SU-DHL-6 (cell line): ENCODE measurements around the gene ANG.

Source experiments
- H2AFZ ChIP-seq: fragments of 200-600 bp; sonication (generic); 2 replicates; pipeline ENCODE4 v1.6.1; 2014; ENCODE audit warnings: low read depth, mild to moderate bottlenecking, moderate library complexity, mixed read lengths, antibody characterized with exemption, low read length; ENCODE audit not compliant: severe bottlenecking
- H3F3A ChIP-seq: fragments of 200-600 bp; shearing (Covaris generic); 2 replicates; pipeline ENCODE4 v1.6.0; 2016; ENCODE audit warnings: antibody characterized with exemption, mild to moderate bottlenecking; ENCODE audit not compliant: insufficient read depth
- H3K27ac ChIP-seq: fragments of 200-600 bp; sonication (generic); 2 replicates; pipeline ENCODE4 v1.5.1; 2016; ENCODE audit warnings: low read depth, mild to moderate bottlenecking, low read length, moderate library complexity, mixed read lengths
- H3K27me3 ChIP-seq: fragments of 200-600 bp; sonication (generic), shearing (Covaris generic); 2 replicates; pipeline ENCODE4 v1.6.0; 2014; ENCODE audit warnings: mild to moderate bottlenecking, low read length
- H3K36me3 ChIP-seq: fragments of 200-600 bp; sonication (generic); 2 replicates; pipeline ENCODE4 v1.6.1; 2014; ENCODE audit warnings: mild to moderate bottlenecking, low read length, mixed read lengths
- H3K4me2 ChIP-seq: fragments of 300-600, 200-600 bp; shearing (Covaris generic), sonication (generic); 2 replicates; pipeline ENCODE4 v1.6.0; 2014; ENCODE audit warnings: low read length, low read depth, mild to moderate bottlenecking; ENCODE audit not compliant: poor library complexity, severe bottlenecking
- H3K4me3 ChIP-seq: fragments of 200-600 bp; sonication (generic); 2 replicates; pipeline ENCODE4 v1.5.1; 2014; ENCODE audit warnings: antibody characterized with exemption, low read length, mild to moderate bottlenecking, mixed read lengths; ENCODE audit not compliant: insufficient read depth, poor library complexity, severe bottlenecking
- H3K79me2 ChIP-seq: fragments of 200-600 bp; sonication (generic); 2 replicates; pipeline ENCODE4 v1.6.1; 2014; ENCODE audit warnings: mild to moderate bottlenecking, low read length, moderate library complexity; ENCODE audit not compliant: insufficient read depth
- H3K9ac ChIP-seq: fragments of 200-600 bp; sonication (generic); 2 replicates; pipeline ENCODE4 v1.7.0; 2014; ENCODE audit warnings: mild to moderate bottlenecking, low read length
- H3K9me2 ChIP-seq: fragments of 200-600 bp; sonication (generic); replicated peaks from 2 replicates; pipeline ENCODE4 v1.6.1; 2014; ENCODE audit warnings: low read length; ENCODE audit not compliant: insufficient read depth
- H3K9me3 ChIP-seq: fragments of 200-600 bp; sonication (generic); 2 replicates; pipeline ENCODE4 v1.6.1; 2014; ENCODE audit warnings: low read length, mixed read lengths; ENCODE audit not compliant: insufficient read depth
- H4K20me1 ChIP-seq: fragments of 200-600 bp; sonication (generic); 2 replicates; pipeline ENCODE4 v1.6.1; 2014; ENCODE audit warnings: low read depth, mild to moderate bottlenecking, antibody characterized with exemption, low read length, moderate library complexity, mixed read lengths
- EZH2phosphoT487 ChIP-seq: fragments of 200-600 bp; sonication (generic), shearing (Covaris generic); conservative IDR thresholded peaks from 2 replicates; pipeline ENCODE4 v1.6.1; 2018; ENCODE audit warnings: mild to moderate bottlenecking, antibody characterized with exemption, low read length, moderate library complexity, mixed read lengths
- TF ChIP-seq, protein P1 (sequence below): fragments of 200-600 bp; sonication (generic); IDR thresholded peaks from one replicate; pipeline ENCODE4 v1.5.1; 2017; ENCODE audit warnings: antibody characterized with exemption, mild to moderate bottlenecking, low read length, moderate library complexity; ENCODE audit not compliant: insufficient read depth, poor library complexity, severe bottlenecking

The ANG gene

DNA sequence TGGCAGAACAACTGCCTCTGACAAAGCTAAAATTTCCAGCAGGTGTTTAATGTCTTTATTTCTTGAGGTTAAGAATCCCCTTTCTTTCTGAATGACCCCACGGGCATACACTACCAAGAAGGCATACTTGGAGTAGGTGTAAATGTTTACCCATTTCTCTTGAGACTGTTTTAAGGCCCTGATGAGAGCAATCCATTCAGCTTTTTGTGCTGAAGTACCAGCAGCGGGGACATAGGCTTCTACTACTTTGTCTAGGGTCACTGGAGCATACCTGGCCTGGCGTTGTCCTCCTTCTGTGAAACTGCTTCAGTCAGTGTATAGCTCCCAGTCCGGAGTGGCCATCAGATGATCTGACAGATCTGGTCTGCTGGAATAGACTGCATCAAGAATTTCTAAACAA is 22.7 kb downstream of the ANG start:
- no peaks in the 10 kb centered on the region for H3K9me2 ChIP-seq
- H3K9me3 ChIP-seq = no peaks in the 10 kb centered on the region
- H3K27me3 ChIP-seq = no peaks in the 10 kb centered on the region
- no peaks in the 10 kb centered on the region for H3K36me3 ChIP-seq
- no peak for TF ChIP-seq EZH2phosphoT487
- TF ChIP-seq, protein P1, sequence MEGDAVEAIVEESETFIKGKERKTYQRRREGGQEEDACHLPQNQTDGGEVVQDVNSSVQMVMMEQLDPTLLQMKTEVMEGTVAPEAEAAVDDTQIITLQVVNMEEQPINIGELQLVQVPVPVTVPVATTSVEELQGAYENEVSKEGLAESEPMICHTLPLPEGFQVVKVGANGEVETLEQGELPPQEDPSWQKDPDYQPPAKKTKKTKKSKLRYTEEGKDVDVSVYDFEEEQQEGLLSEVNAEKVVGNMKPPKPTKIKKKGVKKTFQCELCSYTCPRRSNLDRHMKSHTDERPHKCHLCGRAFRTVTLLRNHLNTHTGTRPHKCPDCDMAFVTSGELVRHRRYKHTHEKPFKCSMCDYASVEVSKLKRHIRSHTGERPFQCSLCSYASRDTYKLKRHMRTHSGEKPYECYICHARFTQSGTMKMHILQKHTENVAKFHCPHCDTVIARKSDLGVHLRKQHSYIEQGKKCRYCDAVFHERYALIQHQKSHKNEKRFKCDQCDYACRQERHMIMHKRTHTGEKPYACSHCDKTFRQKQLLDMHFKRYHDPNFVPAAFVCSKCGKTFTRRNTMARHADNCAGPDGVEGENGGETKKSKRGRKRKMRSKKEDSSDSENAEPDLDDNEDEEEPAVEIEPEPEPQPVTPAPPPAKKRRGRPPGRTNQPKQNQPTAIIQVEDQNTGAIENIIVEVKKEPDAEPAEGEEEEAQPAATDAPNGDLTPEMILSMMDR = no peak
- H3K79me2 ChIP-seq = no peaks in the 10 kb centered on the region
- no peak overlapping the region for H3K4me2 ChIP-seq
- H4K20me1 ChIP-seq = no peaks in the 10 kb centered on the region
- no peaks in the 10 kb centered on the region for H3F3A ChIP-seq
- H3K4me3 ChIP-seq = no peak overlapping the region
- H2AFZ ChIP-seq = no peak overlapping the region
- no peak overlapping the region for H3K27ac ChIP-seq
- no peak overlapping the region for H3K9ac ChIP-seq

DNA sequence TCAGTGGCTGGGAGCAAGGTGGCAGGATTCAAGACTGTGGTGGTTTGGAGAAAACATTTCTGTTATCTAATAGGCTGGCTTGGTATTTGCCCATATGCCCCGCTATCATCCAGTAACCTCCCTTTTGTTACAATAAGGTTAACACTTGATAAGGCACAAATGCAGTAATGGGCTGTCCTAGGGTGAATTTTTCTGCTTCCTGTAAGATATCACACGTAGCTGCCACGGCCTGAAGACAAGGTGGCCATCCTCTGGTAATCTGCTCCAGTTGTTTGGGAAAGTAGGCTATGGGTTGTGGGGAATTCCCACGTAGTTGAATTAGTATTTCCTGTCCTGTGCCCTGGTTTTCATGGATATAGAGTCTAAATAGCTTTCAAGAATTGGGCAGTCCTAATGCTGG is 23.1 kb downstream of the ANG start:
- Histone ChIP-seq H3K9me2 (no peaks in the 10 kb centered on the region), H3K9ac (no peak overlapping the region), H3K4me3 (no peak overlapping the region), H3K9me3 (no peaks in the 10 kb centered on the region), H3K36me3 (no peaks in the 10 kb centered on the region), H3K4me2 (no peak overlapping the region), H3F3A (no peaks in the 10 kb centered on the region), H3K27ac (no peak overlapping the region), H2AFZ (no peak overlapping the region), H3K27me3 (no peaks in the 10 kb centered on the region), H4K20me1 (no peaks in the 10 kb centered on the region), H3K79me2 (no peaks in the 10 kb centered on the region)
- TF ChIP-seq, protein P1 = no peak
- TF ChIP-seq EZH2phosphoT487 = no peak

DNA sequence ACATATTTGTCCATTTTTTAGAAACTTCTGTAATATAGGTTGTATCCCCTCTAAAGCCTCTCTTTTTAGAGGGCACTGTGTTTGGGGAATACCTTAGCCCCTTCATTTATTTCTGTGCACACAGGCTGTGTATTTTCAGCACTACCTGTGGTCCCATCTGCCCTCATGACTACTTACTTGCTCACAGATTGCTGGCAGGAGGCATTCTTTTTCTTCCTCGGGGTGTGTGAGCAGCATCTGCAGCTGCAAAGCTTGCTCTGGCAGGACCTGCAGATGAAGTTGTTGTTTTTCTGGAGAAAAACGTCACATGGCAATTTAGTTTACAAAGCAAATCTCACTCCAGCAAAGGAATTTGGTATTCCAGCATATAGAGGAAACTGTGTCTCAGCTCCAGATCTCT is 24.3 kb downstream of the ANG start:
- Histone ChIP-seq H3K4me2 (no peak overlapping the region), H2AFZ (no peak overlapping the region), H3K4me3 (no peak overlapping the region), H4K20me1 (no peaks in the 10 kb centered on the region), H3K36me3 (no peaks in the 10 kb centered on the region), H3K27me3 (no peaks in the 10 kb centered on the region), H3F3A (no peaks in the 10 kb centered on the region), H3K9me3 (no peaks in the 10 kb centered on the region), H3K79me2 (no peaks in the 10 kb centered on the region), H3K9me2 (no peaks in the 10 kb centered on the region), H3K27ac (no peak overlapping the region), H3K9ac (no peak overlapping the region)
- TF ChIP-seq, protein P1 = no peak
- TF ChIP-seq EZH2phosphoT487 = no peak
